ENCODE measurements around the gene LIX1L.

DNA sequence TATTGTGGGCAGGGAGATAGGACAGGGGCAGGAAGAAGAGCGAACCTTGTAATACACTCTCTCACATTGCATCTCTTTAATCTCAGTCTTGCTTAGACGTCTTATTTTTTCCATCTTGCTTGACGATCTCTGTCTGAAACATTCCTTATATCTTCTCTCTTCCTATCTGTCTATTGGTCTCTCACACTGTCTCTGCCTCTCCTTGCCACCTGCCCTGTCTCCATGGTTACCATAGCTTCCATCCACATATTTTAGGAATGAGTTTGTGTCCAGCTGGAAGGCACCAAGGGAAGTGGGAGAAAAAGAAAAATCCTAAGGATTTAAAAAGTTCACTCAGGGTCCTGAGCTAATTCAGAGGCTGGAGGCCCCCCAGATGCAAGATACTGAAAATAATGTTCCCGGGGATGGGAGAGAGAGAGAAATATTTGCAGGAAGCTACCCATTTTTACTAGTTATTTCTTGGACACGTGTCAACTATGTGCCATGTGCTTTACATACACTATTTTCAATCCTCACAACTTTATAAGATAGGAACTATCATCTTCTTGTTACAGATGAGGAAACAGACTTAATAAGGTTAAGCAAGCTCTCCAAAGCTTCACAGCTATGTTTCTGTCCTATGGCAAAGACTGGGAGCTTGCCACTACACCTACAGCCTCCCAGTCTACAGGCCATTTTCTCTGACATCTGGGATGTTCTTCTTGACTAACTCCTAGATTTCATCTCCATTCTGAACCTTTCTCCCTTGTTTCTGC, 5.6 kb upstream of the LIX1L start:
- TF ChIP-seq, protein P1, sequence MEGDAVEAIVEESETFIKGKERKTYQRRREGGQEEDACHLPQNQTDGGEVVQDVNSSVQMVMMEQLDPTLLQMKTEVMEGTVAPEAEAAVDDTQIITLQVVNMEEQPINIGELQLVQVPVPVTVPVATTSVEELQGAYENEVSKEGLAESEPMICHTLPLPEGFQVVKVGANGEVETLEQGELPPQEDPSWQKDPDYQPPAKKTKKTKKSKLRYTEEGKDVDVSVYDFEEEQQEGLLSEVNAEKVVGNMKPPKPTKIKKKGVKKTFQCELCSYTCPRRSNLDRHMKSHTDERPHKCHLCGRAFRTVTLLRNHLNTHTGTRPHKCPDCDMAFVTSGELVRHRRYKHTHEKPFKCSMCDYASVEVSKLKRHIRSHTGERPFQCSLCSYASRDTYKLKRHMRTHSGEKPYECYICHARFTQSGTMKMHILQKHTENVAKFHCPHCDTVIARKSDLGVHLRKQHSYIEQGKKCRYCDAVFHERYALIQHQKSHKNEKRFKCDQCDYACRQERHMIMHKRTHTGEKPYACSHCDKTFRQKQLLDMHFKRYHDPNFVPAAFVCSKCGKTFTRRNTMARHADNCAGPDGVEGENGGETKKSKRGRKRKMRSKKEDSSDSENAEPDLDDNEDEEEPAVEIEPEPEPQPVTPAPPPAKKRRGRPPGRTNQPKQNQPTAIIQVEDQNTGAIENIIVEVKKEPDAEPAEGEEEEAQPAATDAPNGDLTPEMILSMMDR (conservative IDR thresholded peaks at IDR 0.05; ENCODE audit: low read length): no peak
- TF ChIP-seq EZH2phosphoT487 (IDR thresholded peaks at IDR 0.05; ENCODE audit: borderline replicate concordance): no peak

All from Loucy (cell line).